ENCODE results near the gene BNIP1.

BNIP1 gene

GRCh38 chr5:173159256-173159655, 14.9 kb downstream of the BNIP1 start:
- H3K4me3 ChIP-seq (replicated peaks in 1 of 2; ENCODE audit: low read depth in 2 of 2, low read length in 2 of 2) = no peak overlapping the region
- TF ChIP-seq CTCF (IDR thresholded peaks at IDR 0.05; ENCODE audit: low read depth, low read length) = no peak
- DNase-seq (ENCODE audit: low read depth in 2 of 2) = no peak

- no peak overlapping the region for H3K4me3 ChIP-seq (replicated peaks in 1 of 2; ENCODE audit: low read depth in 2 of 2, low read length in 2 of 2)
- no peak for DNase-seq (ENCODE audit: low read depth in 2 of 2)
- TF ChIP-seq CTCF (IDR thresholded peaks at IDR 0.05; ENCODE audit: low read depth, low read length) = no peak
Measured at GRCh38 chr5:173161148-173161547, 16.8 kb downstream of the BNIP1 start.

GRCh38 chr5:173163219-173163618, 18.9 kb downstream of the BNIP1 start:
- no peak for TF ChIP-seq CTCF (IDR thresholded peaks at IDR 0.05; ENCODE audit: low read depth, low read length)
- peak; percentile 10 to 66 for DNase-seq (ENCODE audit: low read depth in 2 of 2)
- H3K4me3 ChIP-seq (replicated peaks in 1 of 2; ENCODE audit: low read depth in 2 of 2, low read length in 2 of 2) = no peak overlapping the region

GRCh38 chr5:173165177-173166016, 21.1 kb downstream of the BNIP1 start:
- H3K4me3 ChIP-seq (replicated peaks in 1 of 2; ENCODE audit: low read depth in 2 of 2, low read length in 2 of 2) = no peak overlapping the region
- no peak for TF ChIP-seq CTCF (IDR thresholded peaks at IDR 0.05; ENCODE audit: low read depth, low read length)
- DNase-seq (ENCODE audit: low read depth in 2 of 2) = no peak

GRCh38 chr5:173172166-173172565, 27.8 kb downstream of the BNIP1 start:
- no peak for TF ChIP-seq CTCF (IDR thresholded peaks at IDR 0.05; ENCODE audit: low read depth, low read length)
- no peak for DNase-seq (ENCODE audit: low read depth in 2 of 2)
- no peak overlapping the region for H3K4me3 ChIP-seq (replicated peaks in 1 of 2; ENCODE audit: low read depth in 2 of 2, low read length in 2 of 2)

- no peak for DNase-seq (ENCODE audit: low read depth in 2 of 2)
- no peak overlapping the region for H3K4me3 ChIP-seq (replicated peaks in 1 of 2; ENCODE audit: low read depth in 2 of 2, low read length in 2 of 2)
- no peak for TF ChIP-seq CTCF (IDR thresholded peaks at IDR 0.05; ENCODE audit: low read depth, low read length)
Measured at GRCh38 chr5:173175523-173175922, 31.2 kb downstream of the BNIP1 start.

All from cardiac fibroblast (primary cell).